ENCODE results near the gene SERPINI1. TPM values are rescaled to one million over a fixed set of nuclear protein-coding genes. Genes with fewer than 3 reads are reported as not detected.

The SERPINI1 gene
- total and polyA plus RNA-seq, 2 of the 8 experiments (the other 6 are each of a cell fraction or from before 2014, with no cell fraction given), result 5.3 to 9.9 TPM

GRCh38 chr3:167810236-167810635 is 74.7 kb downstream of the SERPINI1 start (continued):
- TF ChIP-seq CHD7 (IDR thresholded peaks at IDR 0.05; ENCODE audit: insufficient replicate concordance, low read length) (no peak), NRF1 (IDR thresholded peaks at IDR 0.05; ENCODE audit: low read depth, low read length) (no peak), RBBP5 (IDR thresholded peaks at IDR 0.05; ENCODE audit: borderline replicate concordance, low read depth, low read length) (no peak), JUND (IDR thresholded peaks at IDR 0.05; ENCODE audit: low read length) (no peak), SIN3A (conservative IDR thresholded peaks at IDR 0.05 in 1 of 2, IDR thresholded peaks at IDR 0.05 in 1 of 2; ENCODE audit: low read depth in 1 of 2, low read length in 2 of 2) (no peak), TAF1 (IDR thresholded peaks at IDR 0.05; ENCODE audit: low read depth, low read length) (no peak), SIX5 (IDR thresholded peaks at IDR 0.05; ENCODE audit: low read depth, low read length) (no peak), NANOG (IDR thresholded peaks at IDR 0.05; ENCODE audit: insufficient read depth, low read depth, low read length, poor library complexity, severe bottlenecking) (no peak), CTCF (IDR thresholded peaks at IDR 0.05; ENCODE audit: control extremely low read depth in 1 of 3, insufficient read depth in 1 of 3, low read depth in 1 of 3, low read length in 3 of 3) (no peak)

All from H1 (cell line).